GM23338 (cell line): ENCODE results near the gene NPAS2. TPM values are rescaled to one million over a fixed set of nuclear protein-coding genes. Genes with fewer than 3 reads are reported as not detected.

Source experiments
- ATAC-seq: fragments of 200-7000 bp; cut with Tn5 transposase; 3 replicates; pipeline ENCODE4 v1.9.1; 2020
- DNase-seq: peaks from one replicate; pipeline ENCODE4 v3.0.0-alpha.2; 2015; ENCODE audit warnings: low spot score
- H2AFZ ChIP-seq: fragments of 200-600 bp; sonication (generic); 2 replicates; pipeline ENCODE4 v1.8.0; 2016; ENCODE audit warnings: antibody characterized with exemption, mild to moderate bottlenecking, moderate library complexity
- H3F3A ChIP-seq: fragments of 200-600 bp; sonication (generic); replicated peaks from 2 replicates; pipeline ENCODE4 v1.8.0; 2017; ENCODE audit warnings: antibody characterized with exemption, mixed run types, low read depth
- H3K27ac ChIP-seq: fragments of 200-600 bp; sonication (generic); 2 replicates; pipeline ENCODE4 v1.6.1; 2016; ENCODE audit warnings: low read depth
- H3K27me3 ChIP-seq: fragments of 200-600 bp; sonication (generic); 2 replicates; pipeline ENCODE4 v1.8.0; 2016; ENCODE audit warnings: mild to moderate bottlenecking, mixed run types, moderate library complexity; ENCODE audit not compliant: insufficient read depth
- H3K36me3 ChIP-seq: fragments of 200-600 bp; sonication (generic); 2 replicates; pipeline ENCODE4 v1.8.0; 2016; ENCODE audit warnings: mild to moderate bottlenecking; ENCODE audit not compliant: insufficient read depth
- H3K4me1 ChIP-seq: fragments of 200-600 bp; sonication (generic); 2 replicates; pipeline ENCODE4 v1.8.0; 2016; ENCODE audit warnings: mild to moderate bottlenecking, moderate library complexity; ENCODE audit not compliant: insufficient read depth
- H3K4me2 ChIP-seq: fragments of 200-600 bp; sonication (generic); 2 replicates; pipeline ENCODE4 v1.7.1; 2017; ENCODE audit warnings: mixed run types
- H3K4me3 ChIP-seq: fragments of 200-600 bp; sonication (generic); 2 replicates; pipeline ENCODE4 v1.6.1; 2016; ENCODE audit warnings: mixed run types
- H3K79me2 ChIP-seq: fragments of 200-600 bp; sonication (generic); replicated peaks from 2 replicates; pipeline ENCODE4 v1.8.0; 2017; ENCODE audit warnings: mild to moderate bottlenecking; ENCODE audit not compliant: insufficient read depth
- H3K9me2 ChIP-seq: fragments of 200-600 bp; sonication (generic); 2 replicates; pipeline ENCODE4 v1.8.0; 2017; ENCODE audit not compliant: insufficient read depth
- H4K20me1 ChIP-seq: fragments of 200-600 bp; sonication (generic); replicated peaks from 2 replicates; pipeline ENCODE4 v1.8.0; 2017; ENCODE audit warnings: mild to moderate bottlenecking; ENCODE audit not compliant: insufficient read depth
- H3K27ac Mint-ChIP-seq: 2 replicates; pipeline ENCODE4 v1.8.0; 2020; ENCODE audit warnings: inconsistent platforms, mild to moderate bottlenecking, moderate library complexity, mixed read lengths
- H3K27me3 Mint-ChIP-seq: 3 replicates; pipeline ENCODE4 v1.8.0; 2022; ENCODE audit warnings: low read depth, mild to moderate bottlenecking, moderate library complexity, mixed read lengths, inconsistent platforms; ENCODE audit not compliant: insufficient read depth, poor library complexity
- H3K36me3 Mint-ChIP-seq: 3 replicates; pipeline ENCODE4 v1.8.0; 2021; ENCODE audit warnings: low read depth, mild to moderate bottlenecking, inconsistent platforms, moderate library complexity, mixed read lengths
- H3K4me1 Mint-ChIP-seq: 3 replicates; pipeline ENCODE4 v1.8.0; 2020; ENCODE audit warnings: mild to moderate bottlenecking, inconsistent platforms, mixed read lengths
- H3K4me3 Mint-ChIP-seq: 3 replicates; pipeline ENCODE4 v1.8.0; 2021; ENCODE audit warnings: moderate library complexity, mild to moderate bottlenecking, inconsistent platforms, mixed read lengths
- H3K9me3 Mint-ChIP-seq: 3 replicates; pipeline ENCODE4 v1.8.0; 2020; ENCODE audit warnings: moderate library complexity, mild to moderate bottlenecking, inconsistent platforms, mixed read lengths
- CREB1 ChIP-seq: fragments of 250-450 bp; sonication (Bioruptor Pico); IDR thresholded peaks from 2 replicates; pipeline ENCODE4 v1.5.0; 2020; ENCODE audit warnings: low read depth, mild to moderate bottlenecking, moderate library complexity
- CTCF ChIP-seq, 2 experiments: fragments of 200-600 bp in 1 of 2; sonication (generic) in 1 of 2; conservative IDR thresholded peaks; 2 replicates each; pipeline versions ENCODE4 v1.5.1 to v1.6.1; 2016 to 2017; ENCODE audit warnings: antibody characterized with exemption in 2 of 2, low read depth in 2 of 2, mild to moderate bottlenecking in 2 of 2, moderate library complexity in 1 of 2
- ETS1 ChIP-seq: IDR thresholded peaks from 2 replicates; pipeline ENCODE4 v1.6.1; 2016; ENCODE audit warnings: antibody characterized with exemption
- EZH2 ChIP-seq: fragments of 200-600 bp; sonication (generic); IDR thresholded peaks from one replicate; pipeline ENCODE4 v1.8.0; 2017; ENCODE audit warnings: antibody characterized with exemption, mild to moderate bottlenecking, low read depth; ENCODE audit not compliant: unreplicated experiment
- EZH2phosphoT487 ChIP-seq: fragments of 200-600 bp; sonication (generic); IDR thresholded peaks from one replicate; pipeline ENCODE4 v1.8.1; 2018; ENCODE audit warnings: antibody characterized with exemption; ENCODE audit not compliant: unreplicated experiment
- JUNB ChIP-seq: IDR thresholded peaks from one replicate; pipeline ENCODE4 v1.6.1; 2016; ENCODE audit warnings: antibody characterized with exemption; ENCODE audit not compliant: unreplicated experiment
- NANOG ChIP-seq: IDR thresholded peaks from 2 replicates; pipeline ENCODE4 v1.6.1; 2016; ENCODE audit warnings: antibody characterized with exemption, borderline replicate concordance
- POLR2AphosphoS5 ChIP-seq: IDR thresholded peaks from 2 replicates; pipeline ENCODE4 v1.6.1; 2016; ENCODE audit warnings: antibody characterized with exemption, low read depth
- STAT1 ChIP-seq: IDR thresholded peaks from one replicate; pipeline ENCODE4 v1.6.1; 2016; ENCODE audit warnings: antibody characterized with exemption; ENCODE audit not compliant: unreplicated experiment
- ZNF114 ChIP-seq: fragments of 250-450 bp; sonication (Bioruptor Pico); IDR thresholded peaks from 2 replicates; pipeline ENCODE4 v1.5.0; 2020; ENCODE audit warnings: mild to moderate bottlenecking, moderate library complexity
- ZNF331 ChIP-seq: fragments of 250-450 bp; sonication (Bioruptor Pico); IDR thresholded peaks from 2 replicates; pipeline ENCODE4 v1.5.0; 2020; ENCODE audit warnings: low read depth, mild to moderate bottlenecking, moderate library complexity
- ZNF462 ChIP-seq: fragments of 250-450 bp; sonication (Bioruptor Pico); IDR thresholded peaks from 2 replicates; pipeline ENCODE4 v1.5.0; 2020; ENCODE audit warnings: mild to moderate bottlenecking, moderate library complexity
- polyA plus RNA-seq: library from polyadenylated mRNA; unstranded; fragments of >200 nt; fragmentation: Nextera tagmentation; extraction: Ambion mirVana; gene quantifications from 2 replicates; pipeline ENCODE4 v1.2.1, GENCODE V29; 2016
- total RNA-seq: library from RNA; depleted of rRNA; stranded (reverse); fragments of >200 nt; shearing (Covaris generic); gene quantifications from 2 replicates; pipeline ENCODE4 v1.2.3, GENCODE V29; 2014
- TF ChIP-seq, protein P1 (sequence below): IDR thresholded peaks from one replicate; pipeline ENCODE4 v1.6.1; 2018; ENCODE audit warnings: antibody characterized with exemption; ENCODE audit not compliant: unreplicated experiment

The NPAS2 gene
- total and polyA plus RNA-seq, 2 experiments from 2014 or later = 0.56 to 1.1 TPM

- no peaks in the 10 kb centered on the region for H3K79me2 ChIP-seq
- peaks cover 10% of the 10 kb centered on the region; the same call in 2 of the 3 replicates for H3K4me1 Mint-ChIP-seq
- no peaks in the 10 kb centered on the region for H3K9me2 ChIP-seq
- no peak overlapping the region for H3K4me3 Mint-ChIP-seq
- H2AFZ ChIP-seq = 0 out of 2 replicates have a peak overlapping the region, but pooled peaks have one; percentile 14
- no peak for DNase-seq
- H3K4me2 ChIP-seq = no peak overlapping the region
- H3K27ac ChIP-seq = no peak overlapping the region
- H3K27me3 Mint-ChIP-seq = peaks cover 9% of the 10 kb centered on the region
- ATAC-seq = no peak
- no peak overlapping the region for H3K4me3 ChIP-seq
- no peaks in the 10 kb centered on the region for H3K9me3 Mint-ChIP-seq
- H3K27me3 ChIP-seq = no peaks in the 10 kb centered on the region
- H4K20me1 ChIP-seq = no peaks in the 10 kb centered on the region
- no peaks in the 10 kb centered on the region for H3K36me3 ChIP-seq
- no peak overlapping the region for H3K27ac Mint-ChIP-seq
- H3K4me1 ChIP-seq = no peaks in the 10 kb centered on the region
- no peaks in the 10 kb centered on the region for H3F3A ChIP-seq
- no peak for TF ChIP-seq JUNB
- no peak for TF ChIP-seq ZNF331
- TF ChIP-seq ETS1 = no peak
- no peak for TF ChIP-seq POLR2AphosphoS5
- TF ChIP-seq EZH2 = no peak
- TF ChIP-seq, protein P1, sequence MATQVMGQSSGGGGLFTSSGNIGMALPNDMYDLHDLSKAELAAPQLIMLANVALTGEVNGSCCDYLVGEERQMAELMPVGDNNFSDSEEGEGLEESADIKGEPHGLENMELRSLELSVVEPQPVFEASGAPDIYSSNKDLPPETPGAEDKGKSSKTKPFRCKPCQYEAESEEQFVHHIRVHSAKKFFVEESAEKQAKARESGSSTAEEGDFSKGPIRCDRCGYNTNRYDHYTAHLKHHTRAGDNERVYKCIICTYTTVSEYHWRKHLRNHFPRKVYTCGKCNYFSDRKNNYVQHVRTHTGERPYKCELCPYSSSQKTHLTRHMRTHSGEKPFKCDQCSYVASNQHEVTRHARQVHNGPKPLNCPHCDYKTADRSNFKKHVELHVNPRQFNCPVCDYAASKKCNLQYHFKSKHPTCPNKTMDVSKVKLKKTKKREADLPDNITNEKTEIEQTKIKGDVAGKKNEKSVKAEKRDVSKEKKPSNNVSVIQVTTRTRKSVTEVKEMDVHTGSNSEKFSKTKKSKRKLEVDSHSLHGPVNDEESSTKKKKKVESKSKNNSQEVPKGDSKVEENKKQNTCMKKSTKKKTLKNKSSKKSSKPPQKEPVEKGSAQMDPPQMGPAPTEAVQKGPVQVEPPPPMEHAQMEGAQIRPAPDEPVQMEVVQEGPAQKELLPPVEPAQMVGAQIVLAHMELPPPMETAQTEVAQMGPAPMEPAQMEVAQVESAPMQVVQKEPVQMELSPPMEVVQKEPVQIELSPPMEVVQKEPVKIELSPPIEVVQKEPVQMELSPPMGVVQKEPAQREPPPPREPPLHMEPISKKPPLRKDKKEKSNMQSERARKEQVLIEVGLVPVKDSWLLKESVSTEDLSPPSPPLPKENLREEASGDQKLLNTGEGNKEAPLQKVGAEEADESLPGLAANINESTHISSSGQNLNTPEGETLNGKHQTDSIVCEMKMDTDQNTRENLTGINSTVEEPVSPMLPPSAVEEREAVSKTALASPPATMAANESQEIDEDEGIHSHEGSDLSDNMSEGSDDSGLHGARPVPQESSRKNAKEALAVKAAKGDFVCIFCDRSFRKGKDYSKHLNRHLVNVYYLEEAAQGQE = no peak
- no peak for TF ChIP-seq CREB1 (CRISPR knock-in tag)
- TF ChIP-seq ZNF114 (CRISPR knock-in tag) = no peak
- TF ChIP-seq NANOG = no peak
- no peak for TF ChIP-seq ZNF462 (CRISPR knock-in tag)
- no peak for TF ChIP-seq CTCF (conservative IDR thresholded peaks at IDR 0.05; ENCODE audit: low read depth in 2 of 2)
- no peak for TF ChIP-seq EZH2phosphoT487
- TF ChIP-seq STAT1 = no peak
- H3K36me3 Mint-ChIP-seq = no peaks in the 10 kb centered on the region
These were observed 175.6 kb downstream of the NPAS2 start for GRCh38 chr2:100995309-100996075.
